GM10248 (cell line): ENCODE measurements around the gene DENND4A.
"Not testable (repeated sequence)": the region's sequence is repeated elsewhere in the genome, so short reads cannot be mapped to it uniquely, and the experiment has no call there.

Experiments
- CTCF ChIA-PET: fragments of 300-600 bp; sonication (Branson Sonifier 250); formaldehyde crosslinking; extraction: SDS; loops from one replicate; lab custom pipeline; 2021; ENCODE audit warnings: antibody characterized with exemption; lab: Yijun Ruan, JAX
- POLR2A ChIA-PET: fragments of 350-650 bp; sonication (Branson Sonifier 250); formaldehyde crosslinking; extraction: SDS; loops from one replicate; lab custom pipeline; 2020; ENCODE audit warnings: antibody characterized with exemption; lab: Yijun Ruan, JAX
- DNase-seq: peaks from one replicate; pipeline ENCODE4 v3.0.0; 2012; ENCODE audit errors: extremely low spot score
- CTCF ChIP-seq: IDR thresholded peaks from 2 replicates; pipeline ENCODE4 v1.5.1; 2012; ENCODE audit warnings: mild to moderate bottlenecking, low read depth; ENCODE audit errors: extremely low read depth, missing control alignments, control extremely low read depth

DENND4A gene

GRCh38 chr15:65738649-65739048, 53.4 kb downstream of the DENND4A start:
- CTCF ChIA-PET = interaction anchor here (0.9 to 1.2 kb wide), 3 partner anchors 9 to 86 kb away, joined by 3 to 5 read pairs (median 4); no protein-coding TSS in a partner anchor
- DNase-seq = no peak
- POLR2A ChIA-PET = no interaction called here
- TF ChIP-seq CTCF = no peak

GRCh38 chr15:65733599-65733998, 58.5 kb downstream of the DENND4A start:
- POLR2A ChIA-PET, CTCF ChIA-PET: not testable (repeated sequence)

GRCh38 chr15:65732698-65733097, 59.4 kb downstream of the DENND4A start:
- no peak for DNase-seq
- TF ChIP-seq CTCF = no peak
- CTCF ChIA-PET = interaction anchor here (2.5 kb wide), 1 partner anchor 12 kb away, joined by 7 read pairs; no protein-coding TSS in a partner anchor
- POLR2A ChIA-PET = no interaction called here

More at GRCh38 chr15:65733599-65733998, 58.5 kb downstream of the DENND4A start:
- not testable (repeated sequence) for DNase-seq

- CTCF ChIA-PET = interaction anchor here (2.5 kb wide), 1 partner anchor 11 kb away, joined by 7 read pairs; no protein-coding TSS in a partner anchor
- no peak for DNase-seq
- POLR2A ChIA-PET = no interaction called here
- no peak for TF ChIP-seq CTCF
These were observed 60.2 kb downstream of the DENND4A start for GRCh38 chr15:65731926-65732325.

GRCh38 chr15:65730549-65731172, 61.4 kb downstream of the DENND4A start:
- no peak for TF ChIP-seq CTCF
- DNase-seq = no peak
- CTCF ChIA-PET = interaction anchor here (0.9 to 2.5 kb wide), 2 partner anchors 10 to 86 kb away, joined by 3 to 7 read pairs; no protein-coding TSS in a partner anchor
- POLR2A ChIA-PET = interaction anchor here (0.6 kb wide), 1 partner anchor 10 kb away, joined by 4 read pairs; no protein-coding TSS in a partner anchor

- POLR2A ChIA-PET = no interaction called here
- CTCF ChIA-PET = interaction anchor here (1.0 to 1.7 kb wide), 3 partner anchors 23 to 31 kb away, joined by 3 to 4 read pairs (median 3); no protein-coding TSS in a partner anchor
- DNase-seq = no peak
- TF ChIP-seq CTCF = no peak
These were observed 67.5 kb downstream of the DENND4A start for GRCh38 chr15:65724464-65725215.
